HepG2 (cell line): ENCODE measurements around the gene TFEB. TPM values are rescaled to one million over a fixed set of nuclear protein-coding genes. Genes with fewer than 3 reads are reported as not detected.

ENCODE experiments used
- KLF13 ChIP-seq: sonication (generic); formaldehyde crosslinking; IDR thresholded peaks from 2 replicates; pipeline ENCODE4 v1.4.0; 2020; ENCODE audit warnings: mild to moderate bottlenecking, missing genetic modification reagents
- REL ChIP-seq: sonication (generic); formaldehyde crosslinking; conservative IDR thresholded peaks from 2 replicates; pipeline ENCODE4 v1.8.0; 2022; ENCODE audit warnings: mild to moderate bottlenecking, missing genetic modification reagents, moderate library complexity
- ZNF558 ChIP-seq: sonication (generic); formaldehyde crosslinking; IDR thresholded peaks from 2 replicates; pipeline ENCODE4 v1.9.0; 2022; ENCODE audit warnings: mild to moderate bottlenecking, missing genetic modification reagents, borderline replicate concordance
- ZNF614 ChIP-seq: IDR thresholded peaks from 2 replicates; pipeline ENCODE4 v1.6.1; 2018; ENCODE audit warnings: missing biosample characterization, missing genetic modification reagents, inconsistent platforms, borderline replicate concordance
- polyA plus RNA-seq, 8 experiments: library from polyadenylated mRNA; depleted of rRNA in 3 of 8; stranded (reverse) in 7 of 8; unstranded in 1 of 8; fragments of >200 nt; fragmentation: Illumina TruSeq in 4 of 8; extraction: Trizol in 4 of 8; gene quantifications; 2 replicates each; pipeline versions ENCODE4 v1.2.1 to v1.2.3, GENCODE V29; 2011 to 2016; ENCODE audit warnings: low read depth in 4 of 8, missing spikeins in 1 of 8, mixed read lengths in 1 of 8; ENCODE audit not compliant: insufficient read depth in 1 of 8
- total RNA-seq, 5 experiments: library from RNA; depleted of rRNA; stranded (reverse); fragments of >200 nt; fragmentation: Illumina TruSeq; extraction: Trizol; gene quantifications; 2 replicates each; pipeline ENCODE4 v1.2.3, GENCODE V29; 2016; ENCODE audit warnings: low read depth in 1 of 5
- TF ChIP-seq, protein P1 (sequence below): sonication (generic); formaldehyde crosslinking; IDR thresholded peaks from 2 replicates; pipeline ENCODE4 v1.8.0; 2022; ENCODE audit warnings: missing genetic modification reagents, mild to moderate bottlenecking, borderline replicate concordance
- TF ChIP-seq, protein P2 (sequence below): sonication (generic); formaldehyde crosslinking; IDR thresholded peaks from 2 replicates; pipeline ENCODE4 v1.4.0; 2020; ENCODE audit warnings: mild to moderate bottlenecking, missing genetic modification reagents
- TF ChIP-seq, protein P3 (sequence below): sonication (generic); formaldehyde crosslinking; conservative IDR thresholded peaks from 2 replicates; pipeline ENCODE4 v1.8.1; 2023; ENCODE audit warnings: missing genetic modification reagents
- TF ChIP-seq, protein P4 (sequence below): sonication (generic); formaldehyde crosslinking; IDR thresholded peaks from 2 replicates; pipeline ENCODE4 v1.8.0; 2022; ENCODE audit warnings: missing genetic modification reagents, mild to moderate bottlenecking, moderate library complexity, borderline replicate concordance
- TF ChIP-seq, protein P5 (sequence below), 2 experiments: sonication (generic) in 1 of 2; formaldehyde crosslinking in 1 of 2; IDR thresholded peaks; 2 replicates each; pipeline versions ENCODE4 v1.5.1 to v1.6.1; 2011 to 2020; ENCODE audit warnings: borderline replicate concordance in 1 of 2, low read depth in 1 of 2, low read length in 1 of 2, mild to moderate bottlenecking in 1 of 2, missing genetic modification reagents in 1 of 2, moderate library complexity in 1 of 2
- TF ChIP-seq, protein P6 (sequence below): sonication (generic); formaldehyde crosslinking; IDR thresholded peaks from 2 replicates; pipeline ENCODE4 v1.4.0; 2020; ENCODE audit warnings: mild to moderate bottlenecking, missing genetic modification reagents
- TF ChIP-seq, protein P7 (sequence below): sonication (generic); formaldehyde crosslinking; IDR thresholded peaks from 2 replicates; pipeline ENCODE4 v1.4.0; 2020; ENCODE audit warnings: mild to moderate bottlenecking, low read depth, missing genetic modification reagents

The TFEB gene
- total and polyA plus RNA-seq, 2 of the 13 experiments (the other 11 are each of a cell fraction or from before 2014, with no cell fraction given), result 13.3 to 18.7 TPM

DNA sequence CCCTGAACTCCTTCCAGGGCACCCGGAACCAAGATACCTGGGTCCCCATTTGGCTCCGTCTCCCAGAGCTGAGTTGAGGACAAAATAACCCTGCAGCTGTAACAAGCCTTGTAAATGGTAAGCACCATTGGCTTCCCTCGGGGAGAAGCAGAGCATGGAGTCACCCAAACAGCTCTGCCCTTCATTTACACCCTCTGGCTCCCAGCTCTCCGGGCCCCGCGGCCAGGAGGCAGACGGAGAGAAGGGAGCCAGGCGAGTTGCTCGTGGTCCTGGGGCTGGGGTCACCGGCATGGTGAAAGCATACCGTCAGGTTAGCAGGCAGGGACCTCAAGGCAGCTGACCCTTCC lies 2.1 kb downstream of the TFEB start (continued):
- TF ChIP-seq, protein P1, sequence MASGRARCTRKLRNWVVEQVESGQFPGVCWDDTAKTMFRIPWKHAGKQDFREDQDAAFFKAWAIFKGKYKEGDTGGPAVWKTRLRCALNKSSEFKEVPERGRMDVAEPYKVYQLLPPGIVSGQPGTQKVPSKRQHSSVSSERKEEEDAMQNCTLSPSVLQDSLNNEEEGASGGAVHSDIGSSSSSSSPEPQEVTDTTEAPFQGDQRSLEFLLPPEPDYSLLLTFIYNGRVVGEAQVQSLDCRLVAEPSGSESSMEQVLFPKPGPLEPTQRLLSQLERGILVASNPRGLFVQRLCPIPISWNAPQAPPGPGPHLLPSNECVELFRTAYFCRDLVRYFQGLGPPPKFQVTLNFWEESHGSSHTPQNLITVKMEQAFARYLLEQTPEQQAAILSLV (CRISPR knock-in tag), result no peak
- TF ChIP-seq ZNF614 (CRISPR knock-in tag) (no peak; the same call in 1 of the 2 replicates), ZNF558 (CRISPR knock-in tag) (no peak), REL (CRISPR knock-in tag) (no peak), KLF13 (CRISPR knock-in tag) (no peak)
- TF ChIP-seq, protein P2, sequence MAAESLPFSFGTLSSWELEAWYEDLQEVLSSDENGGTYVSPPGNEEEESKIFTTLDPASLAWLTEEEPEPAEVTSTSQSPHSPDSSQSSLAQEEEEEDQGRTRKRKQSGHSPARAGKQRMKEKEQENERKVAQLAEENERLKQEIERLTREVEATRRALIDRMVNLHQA, result no peak
- TF ChIP-seq, protein P3, sequence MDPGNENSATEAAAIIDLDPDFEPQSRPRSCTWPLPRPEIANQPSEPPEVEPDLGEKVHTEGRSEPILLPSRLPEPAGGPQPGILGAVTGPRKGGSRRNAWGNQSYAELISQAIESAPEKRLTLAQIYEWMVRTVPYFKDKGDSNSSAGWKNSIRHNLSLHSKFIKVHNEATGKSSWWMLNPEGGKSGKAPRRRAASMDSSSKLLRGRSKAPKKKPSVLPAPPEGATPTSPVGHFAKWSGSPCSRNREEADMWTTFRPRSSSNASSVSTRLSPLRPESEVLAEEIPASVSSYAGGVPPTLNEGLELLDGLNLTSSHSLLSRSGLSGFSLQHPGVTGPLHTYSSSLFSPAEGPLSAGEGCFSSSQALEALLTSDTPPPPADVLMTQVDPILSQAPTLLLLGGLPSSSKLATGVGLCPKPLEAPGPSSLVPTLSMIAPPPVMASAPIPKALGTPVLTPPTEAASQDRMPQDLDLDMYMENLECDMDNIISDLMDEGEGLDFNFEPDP, result no peak
- TF ChIP-seq, protein P4, sequence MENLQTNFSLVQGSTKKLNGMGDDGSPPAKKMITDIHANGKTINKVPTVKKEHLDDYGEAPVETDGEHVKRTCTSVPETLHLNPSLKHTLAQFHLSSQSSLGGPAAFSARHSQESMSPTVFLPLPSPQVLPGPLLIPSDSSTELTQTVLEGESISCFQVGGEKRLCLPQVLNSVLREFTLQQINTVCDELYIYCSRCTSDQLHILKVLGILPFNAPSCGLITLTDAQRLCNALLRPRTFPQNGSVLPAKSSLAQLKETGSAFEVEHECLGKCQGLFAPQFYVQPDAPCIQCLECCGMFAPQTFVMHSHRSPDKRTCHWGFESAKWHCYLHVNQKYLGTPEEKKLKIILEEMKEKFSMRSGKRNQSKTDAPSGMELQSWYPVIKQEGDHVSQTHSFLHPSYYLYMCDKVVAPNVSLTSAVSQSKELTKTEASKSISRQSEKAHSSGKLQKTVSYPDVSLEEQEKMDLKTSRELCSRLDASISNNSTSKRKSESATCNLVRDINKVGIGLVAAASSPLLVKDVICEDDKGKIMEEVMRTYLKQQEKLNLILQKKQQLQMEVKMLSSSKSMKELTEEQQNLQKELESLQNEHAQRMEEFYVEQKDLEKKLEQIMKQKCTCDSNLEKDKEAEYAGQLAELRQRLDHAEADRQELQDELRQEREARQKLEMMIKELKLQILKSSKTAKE (CRISPR knock-in tag), result no peak
- TF ChIP-seq, protein P5, sequence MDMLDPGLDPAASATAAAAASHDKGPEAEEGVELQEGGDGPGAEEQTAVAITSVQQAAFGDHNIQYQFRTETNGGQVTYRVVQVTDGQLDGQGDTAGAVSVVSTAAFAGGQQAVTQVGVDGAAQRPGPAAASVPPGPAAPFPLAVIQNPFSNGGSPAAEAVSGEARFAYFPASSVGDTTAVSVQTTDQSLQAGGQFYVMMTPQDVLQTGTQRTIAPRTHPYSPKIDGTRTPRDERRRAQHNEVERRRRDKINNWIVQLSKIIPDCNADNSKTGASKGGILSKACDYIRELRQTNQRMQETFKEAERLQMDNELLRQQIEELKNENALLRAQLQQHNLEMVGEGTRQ (IDR thresholded peaks at IDR 0.05; ENCODE audit: low read depth, low read length), result no peak
- TF ChIP-seq, protein P5 (CRISPR knock-in tag; IDR thresholded peaks at IDR 0.05; ENCODE audit: borderline replicate concordance), result no peak
- TF ChIP-seq, protein P6, sequence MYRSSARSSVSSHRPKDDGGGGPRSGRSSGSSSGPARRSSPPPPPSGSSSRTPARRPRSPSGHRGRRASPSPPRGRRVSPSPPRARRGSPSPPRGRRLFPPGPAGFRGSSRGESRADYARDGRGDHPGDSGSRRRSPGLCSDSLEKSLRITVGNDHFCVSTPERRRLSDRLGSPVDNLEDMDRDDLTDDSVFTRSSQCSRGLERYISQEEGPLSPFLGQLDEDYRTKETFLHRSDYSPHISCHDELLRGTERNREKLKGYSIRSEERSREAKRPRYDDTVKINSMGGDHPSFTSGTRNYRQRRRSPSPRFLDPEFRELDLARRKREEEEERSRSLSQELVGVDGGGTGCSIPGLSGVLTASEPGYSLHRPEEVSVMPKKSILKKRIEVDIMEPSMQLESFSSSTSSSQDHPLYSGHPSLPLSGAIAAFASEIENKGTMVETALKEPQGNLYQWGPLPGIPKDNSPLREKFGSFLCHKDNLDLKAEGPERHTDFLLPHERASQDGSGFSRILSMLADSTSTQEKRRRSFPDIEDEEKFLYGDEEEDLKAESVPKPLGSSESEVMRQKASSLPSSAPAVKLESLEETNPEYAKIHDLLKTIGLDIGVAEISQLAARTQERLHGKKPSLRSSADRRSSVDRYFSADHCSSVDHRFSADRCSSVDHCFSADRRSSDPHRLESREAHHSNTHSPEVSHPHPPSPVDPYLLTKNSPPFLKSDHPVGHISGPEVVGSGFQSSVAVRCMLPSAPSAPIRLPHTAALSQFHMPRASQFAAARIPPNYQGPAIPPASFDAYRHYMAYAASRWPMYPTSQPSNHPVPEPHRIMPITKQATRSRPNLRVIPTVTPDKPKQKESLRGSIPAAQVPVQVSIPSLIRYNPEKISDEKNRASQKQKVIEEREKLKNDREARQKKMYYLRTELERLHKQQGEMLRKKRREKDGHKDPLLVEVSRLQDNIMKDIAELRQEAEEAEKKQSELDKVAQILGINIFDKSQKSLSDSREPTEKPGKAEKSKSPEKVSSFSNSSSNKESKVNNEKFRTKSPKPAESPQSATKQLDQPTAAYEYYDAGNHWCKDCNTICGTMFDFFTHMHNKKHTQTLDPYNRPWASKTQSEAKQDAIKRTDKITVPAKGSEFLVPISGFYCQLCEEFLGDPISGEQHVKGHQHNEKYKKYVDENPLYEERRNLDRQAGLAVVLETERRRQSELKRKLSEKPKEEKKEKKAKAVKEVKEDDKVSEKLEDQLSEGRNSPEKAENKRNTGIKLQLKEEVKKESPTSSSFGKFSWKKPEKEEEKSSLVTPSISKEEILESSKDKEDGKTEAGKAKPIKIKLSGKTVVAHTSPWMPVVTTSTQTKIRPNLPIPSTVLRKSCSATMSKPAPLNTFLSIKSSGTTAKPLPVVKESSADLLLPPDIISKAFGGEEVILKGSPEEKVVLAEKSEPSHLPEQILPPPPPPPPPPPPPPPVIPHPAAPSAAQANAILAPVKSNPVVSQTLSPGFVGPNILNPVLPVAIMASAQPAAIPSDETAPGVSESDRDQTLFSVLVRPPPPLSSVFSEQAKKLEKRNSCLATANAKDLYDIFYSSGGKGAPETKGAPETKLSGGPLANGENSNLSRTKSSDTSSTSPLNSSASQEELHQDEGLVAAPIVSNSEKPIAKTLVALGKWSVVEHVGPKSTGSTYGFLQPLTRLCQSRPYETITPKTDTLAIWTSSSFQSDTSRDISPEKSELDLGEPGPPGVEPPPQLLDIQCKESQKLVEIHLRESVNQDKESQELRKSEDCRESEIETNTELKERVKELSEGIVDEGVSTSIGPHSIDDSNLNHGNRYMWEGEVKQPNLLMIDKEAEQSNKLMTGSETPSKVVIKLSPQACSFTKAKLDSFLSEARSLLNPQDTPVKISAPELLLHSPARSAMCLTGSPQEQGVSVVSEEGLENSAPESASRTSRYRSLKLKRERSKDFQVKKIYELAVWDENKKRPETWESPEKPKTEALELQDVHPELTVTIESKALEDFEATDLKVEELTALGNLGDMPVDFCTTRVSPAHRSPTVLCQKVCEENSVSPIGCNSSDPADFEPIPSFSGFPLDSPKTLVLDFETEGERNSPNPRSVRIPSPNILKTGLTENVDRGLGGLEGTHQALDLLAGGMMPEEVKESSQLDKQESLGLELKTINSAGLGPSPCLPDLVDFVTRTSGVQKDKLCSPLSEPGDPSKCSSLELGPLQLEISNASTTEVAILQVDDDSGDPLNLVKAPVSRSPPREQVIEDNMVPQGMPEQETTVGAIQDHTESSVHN (CRISPR knock-in tag), result no peak
- TF ChIP-seq, protein P7, sequence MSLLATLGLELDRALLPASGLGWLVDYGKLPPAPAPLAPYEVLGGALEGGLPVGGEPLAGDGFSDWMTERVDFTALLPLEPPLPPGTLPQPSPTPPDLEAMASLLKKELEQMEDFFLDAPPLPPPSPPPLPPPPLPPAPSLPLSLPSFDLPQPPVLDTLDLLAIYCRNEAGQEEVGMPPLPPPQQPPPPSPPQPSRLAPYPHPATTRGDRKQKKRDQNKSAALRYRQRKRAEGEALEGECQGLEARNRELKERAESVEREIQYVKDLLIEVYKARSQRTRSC (CRISPR knock-in tag), result no peak
